ENCODE results near the gene MTMR3.

The MTMR3 gene

GRCh38 chr22:30017375-30018223, 134.6 kb downstream of the MTMR3 start:
- TF ChIP-seq EP300 (IDR thresholded peaks at IDR 0.05; ENCODE audit: borderline replicate concordance) (no peak), MAX (IDR thresholded peaks at IDR 0.05) (no peak), REST (IDR thresholded peaks at IDR 0.05; ENCODE audit: low read depth) (no peak), NFIC (IDR thresholded peaks at IDR 0.05) (no peak), TEAD4 (IDR thresholded peaks at IDR 0.05) (no peak), CEBPB (IDR thresholded peaks at IDR 0.05) (no peak), TCF12 (IDR thresholded peaks at IDR 0.05; ENCODE audit: low read depth) (no peak), EGR1 (IDR thresholded peaks at IDR 0.05) (no peak), ZBTB7A (IDR thresholded peaks at IDR 0.05; ENCODE audit: low read depth) (no peak), YY1 (IDR thresholded peaks at IDR 0.05; ENCODE audit: low read depth) (no peak), FOXM1 (IDR thresholded peaks at IDR 0.05; ENCODE audit: borderline replicate concordance, low read depth) (no peak), TAF1 (IDR thresholded peaks at IDR 0.05; ENCODE audit: low read depth) (no peak), CREB1 (IDR thresholded peaks at IDR 0.05; ENCODE audit: low read depth) (no peak), USF1 (IDR thresholded peaks at IDR 0.05) (no peak)

GRCh38 chr22:30020511-30020910, 137.5 kb downstream of the MTMR3 start:
- TF ChIP-seq TCF12 (IDR thresholded peaks at IDR 0.05; ENCODE audit: low read depth) (no peak), FOXM1 (IDR thresholded peaks at IDR 0.05; ENCODE audit: borderline replicate concordance, low read depth) (no peak), CREB1 (IDR thresholded peaks at IDR 0.05; ENCODE audit: low read depth) (no peak)

GRCh38 chr22:30021338-30021737, 138.4 kb downstream of the MTMR3 start:
- TF ChIP-seq EP300 (IDR thresholded peaks at IDR 0.05; ENCODE audit: borderline replicate concordance) (no peak), TEAD4 (IDR thresholded peaks at IDR 0.05) (no peak), FOXM1 (IDR thresholded peaks at IDR 0.05; ENCODE audit: borderline replicate concordance, low read depth) (no peak), MAX (IDR thresholded peaks at IDR 0.05) (no peak), YY1 (IDR thresholded peaks at IDR 0.05; ENCODE audit: low read depth) (no peak), USF1 (IDR thresholded peaks at IDR 0.05) (no peak), CREB1 (IDR thresholded peaks at IDR 0.05; ENCODE audit: low read depth) (no peak), ZBTB7A (IDR thresholded peaks at IDR 0.05; ENCODE audit: low read depth) (no peak)

- no peak for TF ChIP-seq TAF1 (IDR thresholded peaks at IDR 0.05; ENCODE audit: low read depth)
- TF ChIP-seq EP300 (IDR thresholded peaks at IDR 0.05; ENCODE audit: borderline replicate concordance) = no peak
- TF ChIP-seq MAX (IDR thresholded peaks at IDR 0.05) = no peak
- TF ChIP-seq YY1 (IDR thresholded peaks at IDR 0.05; ENCODE audit: low read depth) = no peak
- no peak for TF ChIP-seq CREB1 (IDR thresholded peaks at IDR 0.05; ENCODE audit: low read depth)
- no peak for TF ChIP-seq RAD21 (IDR thresholded peaks at IDR 0.05; ENCODE audit: low read depth)
- no peak for TF ChIP-seq EGR1 (IDR thresholded peaks at IDR 0.05)
Observed at GRCh38 chr22:30021881-30022619, 139.1 kb downstream of the MTMR3 start.

- TF ChIP-seq NFIC (IDR thresholded peaks at IDR 0.05) (no peak), EGR1 (IDR thresholded peaks at IDR 0.05) (no peak), CEBPB (IDR thresholded peaks at IDR 0.05) (no peak), ZBTB7A (IDR thresholded peaks at IDR 0.05; ENCODE audit: low read depth) (no peak), YY1 (IDR thresholded peaks at IDR 0.05; ENCODE audit: low read depth) (no peak), TAF1 (IDR thresholded peaks at IDR 0.05; ENCODE audit: low read depth) (no peak), FOXM1 (IDR thresholded peaks at IDR 0.05; ENCODE audit: borderline replicate concordance, low read depth) (no peak), USF1 (IDR thresholded peaks at IDR 0.05) (no peak), CREB1 (IDR thresholded peaks at IDR 0.05; ENCODE audit: low read depth) (no peak), TCF12 (IDR thresholded peaks at IDR 0.05; ENCODE audit: low read depth) (no peak), TEAD4 (IDR thresholded peaks at IDR 0.05) (no peak), EP300 (IDR thresholded peaks at IDR 0.05; ENCODE audit: borderline replicate concordance) (no peak), REST (IDR thresholded peaks at IDR 0.05; ENCODE audit: low read depth) (no peak), MAX (IDR thresholded peaks at IDR 0.05) (no peak), RAD21 (IDR thresholded peaks at IDR 0.05; ENCODE audit: low read depth) (no peak)
Observed at GRCh38 chr22:30023099-30023660, 140.2 kb downstream of the MTMR3 start.

All from Ishikawa (cell line).